Bronchial epithelial cell (primary cell): Measurements from ENCODE around the gene TBP. TPM values are rescaled to one million over a fixed set of nuclear protein-coding genes. Genes with fewer than 3 reads are reported as not detected.

ENCODE experiments used
- DNase-seq: peaks from one replicate; pipeline ENCODE4 v3.0.0-alpha.2; 2010; ENCODE audit warnings: low read depth
- FAIRE-seq: peaks from 2 replicates; lab custom pipeline; 2011; peaks lifted over from hg19 to GRCh38; lab: Jason Lieb, UNC
- H3K27me3 ChIP-seq: 2 replicates; pipeline ENCODE4 v1.5.1; 2011; ENCODE audit warnings: low read length; ENCODE audit not compliant: control insufficient read depth, insufficient read depth
- H3K36me3 ChIP-seq: 2 replicates; pipeline ENCODE4 v1.5.1; 2011; ENCODE audit warnings: low read length; ENCODE audit not compliant: control insufficient read depth, insufficient read depth
- H3K4me3 ChIP-seq: 2 replicates; pipeline ENCODE4 v1.5.1; 2011; ENCODE audit warnings: mild to moderate bottlenecking, low read depth, low read length, control low read depth
- CTCF ChIP-seq: IDR thresholded peaks from 2 replicates; pipeline ENCODE4 v1.5.1; 2011; ENCODE audit warnings: mild to moderate bottlenecking, moderate library complexity, low read length, control low read depth, inconsistent platforms; ENCODE audit not compliant: insufficient read depth, severe bottlenecking
- total RNA-seq: library from RNA; depleted of rRNA; stranded (reverse); fragments of >200 nt; gene quantifications from 2 replicates; pipeline ENCODE4 v1.2.1, GENCODE V29; 2014

Gene TBP
- total RNA-seq, 1 donor from 2014 or later: 7.4 TPM

- TF ChIP-seq CTCF: no peak
- peaks cover 12% of the 10 kb centered on the region for H3K36me3 ChIP-seq
- H3K4me3 ChIP-seq: no peak overlapping the region
- no peak for FAIRE-seq
- no peaks in the 10 kb centered on the region for H3K27me3 ChIP-seq
- DNase-seq: no peak
These were observed 21.2 kb upstream of the TBP start for GRCh38 chr6:170532867-170533488.

GRCh38 chr6:170533792-170534191, 20.4 kb upstream of the TBP start:
- H3K36me3 ChIP-seq: peaks cover 12% of the 10 kb centered on the region
- no peak for FAIRE-seq
- DNase-seq: no peak
- TF ChIP-seq CTCF: no peak
- no peaks in the 10 kb centered on the region for H3K27me3 ChIP-seq
- no peak overlapping the region for H3K4me3 ChIP-seq

GRCh38 chr6:170535004-170535403, 19.2 kb upstream of the TBP start:
- FAIRE-seq: no peak
- TF ChIP-seq CTCF: no peak
- no peak for DNase-seq
- Histone ChIP-seq H3K4me3 (no peak overlapping the region), H3K27me3 (no peaks in the 10 kb centered on the region), H3K36me3 (peaks cover 13% of the 10 kb centered on the region)

- Histone ChIP-seq H3K36me3 (peaks cover 15% of the 10 kb centered on the region), H3K4me3 (no peak overlapping the region), H3K27me3 (no peaks in the 10 kb centered on the region)
- no peak for DNase-seq
- no peak for FAIRE-seq
- no peak for TF ChIP-seq CTCF
These were observed 17.5 kb upstream of the TBP start for GRCh38 chr6:170536671-170537070.

- Histone ChIP-seq H3K36me3 (peaks cover 17% of the 10 kb centered on the region), H3K27me3 (no peaks in the 10 kb centered on the region), H3K4me3 (no peak overlapping the region)
- DNase-seq (no peak), FAIRE-seq (no peak)
- no peak for TF ChIP-seq CTCF
These were observed 16.8 kb upstream of the TBP start for GRCh38 chr6:170537329-170537728.
